ENCODE results near the gene AP5B1. TPM values are rescaled to one million over a fixed set of nuclear protein-coding genes. Genes with fewer than 3 reads are reported as not detected.

The AP5B1 gene
- total and polyA plus RNA-seq, 4 donors: 8.6 to 35.5 (median 24.0) TPM

- ATAC-seq (ENCODE audit: insufficient read depth, low FRiP score) (no peak), DNase-seq (no peak)
- H3K4me1 ChIP-seq (ENCODE audit: control insufficient read depth in 5 of 5, insufficient read depth in 5 of 5, low read length in 5 of 5): peaks cover 0 to 11% (median 0%) of the 10 kb centered on the region in 5 donors
- no peak overlapping the region for H3K9ac ChIP-seq (ENCODE audit: insufficient read depth in 1 of 2, low read length in 2 of 2)
- H3K9me3 ChIP-seq (ENCODE audit: control insufficient read depth in 4 of 4, insufficient read depth in 3 of 4, low read length in 3 of 4): no peaks in the 10 kb centered on the region
- H3K4me3 ChIP-seq: no peak overlapping the region
- H3K27ac ChIP-seq (ENCODE audit: low read depth in 1 of 2, low read length in 1 of 2): peak overlapping the region in 1 of 2 donors; percentile 75
- TF ChIP-seq, protein P1, sequence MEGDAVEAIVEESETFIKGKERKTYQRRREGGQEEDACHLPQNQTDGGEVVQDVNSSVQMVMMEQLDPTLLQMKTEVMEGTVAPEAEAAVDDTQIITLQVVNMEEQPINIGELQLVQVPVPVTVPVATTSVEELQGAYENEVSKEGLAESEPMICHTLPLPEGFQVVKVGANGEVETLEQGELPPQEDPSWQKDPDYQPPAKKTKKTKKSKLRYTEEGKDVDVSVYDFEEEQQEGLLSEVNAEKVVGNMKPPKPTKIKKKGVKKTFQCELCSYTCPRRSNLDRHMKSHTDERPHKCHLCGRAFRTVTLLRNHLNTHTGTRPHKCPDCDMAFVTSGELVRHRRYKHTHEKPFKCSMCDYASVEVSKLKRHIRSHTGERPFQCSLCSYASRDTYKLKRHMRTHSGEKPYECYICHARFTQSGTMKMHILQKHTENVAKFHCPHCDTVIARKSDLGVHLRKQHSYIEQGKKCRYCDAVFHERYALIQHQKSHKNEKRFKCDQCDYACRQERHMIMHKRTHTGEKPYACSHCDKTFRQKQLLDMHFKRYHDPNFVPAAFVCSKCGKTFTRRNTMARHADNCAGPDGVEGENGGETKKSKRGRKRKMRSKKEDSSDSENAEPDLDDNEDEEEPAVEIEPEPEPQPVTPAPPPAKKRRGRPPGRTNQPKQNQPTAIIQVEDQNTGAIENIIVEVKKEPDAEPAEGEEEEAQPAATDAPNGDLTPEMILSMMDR (IDR thresholded peaks at IDR 0.05; ENCODE audit: control extremely low read depth, extremely low read depth): no peak
- WGBS, 2 donors: 88 to 92% methylated on average over 9 of the region's 9 CpGs
- H3K36me3 ChIP-seq (ENCODE audit: control insufficient read depth in 4 of 4, insufficient read depth in 4 of 4, low read length in 4 of 4): peaks cover 0 to 24% (median 0%) of the 10 kb centered on the region in 4 donors
- no peaks in the 10 kb centered on the region for H3K27me3 ChIP-seq (ENCODE audit: control insufficient read depth in 3 of 3, insufficient read depth in 3 of 3, low read length in 2 of 3)
Measured at GRCh38 chr11:65774525-65775306, 6.1 kb downstream of the AP5B1 start.

DNA sequence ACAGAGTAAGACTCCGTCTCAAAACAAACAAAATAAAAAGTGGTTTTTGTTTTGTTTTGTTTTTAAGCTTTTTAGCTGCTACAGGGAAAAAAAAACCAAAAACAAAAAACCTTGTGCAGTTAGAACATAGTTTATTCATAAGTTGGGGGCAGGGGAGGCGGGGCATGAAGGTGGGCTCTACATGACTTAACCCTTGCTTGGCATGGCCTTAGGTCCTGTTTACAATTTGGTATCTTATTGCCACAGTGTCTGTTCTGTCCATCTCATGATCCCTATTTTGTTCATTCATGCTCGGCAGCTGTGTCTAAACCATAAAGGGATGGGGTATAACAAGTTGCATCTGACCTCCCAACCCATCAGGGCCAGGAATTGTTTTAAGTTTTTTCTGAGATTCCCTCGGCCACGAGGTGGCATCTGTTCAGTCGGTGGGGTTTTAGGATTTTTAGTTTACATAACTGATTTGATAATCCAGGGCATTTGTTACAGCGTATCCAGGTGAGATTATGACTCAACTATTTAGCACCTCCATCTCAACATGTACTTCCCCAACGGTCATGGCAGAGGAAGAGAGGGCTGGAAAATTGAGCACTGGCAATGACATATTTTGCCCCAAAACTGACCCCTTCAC, 6.9 kb downstream of the AP5B1 start:
- Histone ChIP-seq H3K36me3 (ENCODE audit: control insufficient read depth in 4 of 4, insufficient read depth in 4 of 4, low read length in 4 of 4) (peaks cover 0 to 18% (median 0%) of the 10 kb centered on the region in 4 donors), H3K9ac (ENCODE audit: insufficient read depth in 1 of 2, low read length in 2 of 2) (no peak overlapping the region), H3K9me3 (ENCODE audit: control insufficient read depth in 4 of 4, insufficient read depth in 3 of 4, low read length in 3 of 4) (no peaks in the 10 kb centered on the region), H3K4me1 (ENCODE audit: control insufficient read depth in 5 of 5, insufficient read depth in 5 of 5, low read length in 5 of 5) (peaks cover 0 to 4% (median 0%) of the 10 kb centered on the region in 5 donors), H3K4me3 (no peak overlapping the region), H3K27me3 (ENCODE audit: control insufficient read depth in 3 of 3, insufficient read depth in 3 of 3, low read length in 2 of 3) (no peaks in the 10 kb centered on the region), H3K27ac (ENCODE audit: low read depth in 1 of 2, low read length in 1 of 2) (no peak overlapping the region)
- WGBS, 2 donors: 49 to 63% methylated on average over 8 of the region's 8 CpGs
- DNase-seq (no peak), ATAC-seq (ENCODE audit: insufficient read depth, low FRiP score) (no peak)
- TF ChIP-seq, protein P1 (IDR thresholded peaks at IDR 0.05; ENCODE audit: control extremely low read depth, extremely low read depth): no peak

DNA sequence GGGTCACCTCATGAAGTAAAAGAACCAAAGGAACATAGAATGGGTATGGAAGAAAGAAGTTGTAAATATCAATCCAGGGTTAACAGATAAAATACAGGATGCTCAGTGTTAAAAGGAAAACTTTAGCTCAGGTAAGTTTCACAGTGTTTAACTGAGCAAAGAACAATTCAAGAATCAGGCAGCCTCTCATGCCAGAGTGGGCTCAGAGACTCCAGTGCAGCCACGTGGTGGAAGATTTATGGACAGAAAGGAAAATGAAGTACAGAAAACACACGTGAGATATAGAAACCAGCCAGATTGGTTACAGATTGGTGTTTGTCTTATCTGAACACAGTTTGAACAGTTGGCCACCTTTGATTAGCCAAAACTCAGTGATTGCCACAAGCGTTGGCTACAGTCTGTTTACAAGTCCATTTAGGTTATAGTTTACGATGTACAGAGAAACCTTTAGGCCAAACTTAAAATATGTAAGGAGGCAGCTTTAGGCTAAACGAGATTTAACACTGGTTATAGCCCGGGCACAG, 9.1 kb downstream of the AP5B1 start:
- no peak overlapping the region for H3K9ac ChIP-seq (ENCODE audit: insufficient read depth in 1 of 2, low read length in 2 of 2)
- H3K36me3 ChIP-seq (ENCODE audit: control insufficient read depth in 4 of 4, insufficient read depth in 4 of 4, low read length in 4 of 4): no peaks in the 10 kb centered on the region
- 67 to 75% methylated on average over 6 of the region's 6 CpGs for WGBS, 2 donors
- H3K4me1 ChIP-seq (ENCODE audit: control insufficient read depth in 5 of 5, insufficient read depth in 5 of 5, low read length in 5 of 5): peaks cover 0 to 4% (median 0%) of the 10 kb centered on the region in 5 donors
- TF ChIP-seq, protein P1 (IDR thresholded peaks at IDR 0.05; ENCODE audit: control extremely low read depth, extremely low read depth): no peak
- H3K27ac ChIP-seq (ENCODE audit: low read depth in 1 of 2, low read length in 1 of 2): no peak overlapping the region
- H3K9me3 ChIP-seq (ENCODE audit: control insufficient read depth in 4 of 4, insufficient read depth in 3 of 4, low read length in 3 of 4): no peaks in the 10 kb centered on the region
- DNase-seq (no peak), ATAC-seq (ENCODE audit: insufficient read depth, low FRiP score) (no peak)
- no peaks in the 10 kb centered on the region for H3K27me3 ChIP-seq (ENCODE audit: control insufficient read depth in 3 of 3, insufficient read depth in 3 of 3, low read length in 2 of 3)
- no peak overlapping the region for H3K4me3 ChIP-seq
